Measurements from ENCODE around the gene ATXN7. TPM values are rescaled to one million over a fixed set of nuclear protein-coding genes. Genes with fewer than 3 reads are reported as not detected.

ATXN7 gene
- total and polyA plus RNA-seq, 2 of the 13 experiments (the other 11 are each of a cell fraction or from before 2014, with no cell fraction given), result 13.8 to 20.0 TPM

- no peak for TF ChIP-seq ATF2 (CRISPR knock-in tag; IDR thresholded peaks at IDR 0.05)
- TF ChIP-seq KLF15 (CRISPR knock-in tag; IDR thresholded peaks at IDR 0.05; ENCODE audit: borderline replicate concordance), result no peak
- TF ChIP-seq NR0B2 (CRISPR knock-in tag; IDR thresholded peaks at IDR 0.05), result no peak
- TF ChIP-seq ZBTB26 (CRISPR knock-in tag; IDR thresholded peaks at IDR 0.05; ENCODE audit: borderline replicate concordance), result peak; percentile 22; the same call in 1 of the 2 replicates
- no peak for TF ChIP-seq HNRNPUL1 (IDR thresholded peaks at IDR 0.05; ENCODE audit: low read depth, low read length)
- no peak for TF ChIP-seq ZBTB40 (IDR thresholded peaks at IDR 0.05)
- TF ChIP-seq ZBTB40 (CRISPR knock-in tag; IDR thresholded peaks at IDR 0.05), result no peak
- TF ChIP-seq ZNF414 (CRISPR knock-in tag; IDR thresholded peaks at IDR 0.05), result no peak
- TF ChIP-seq EP300 (IDR thresholded peaks at IDR 0.05; ENCODE audit: low read depth in 2 of 2, low read length in 2 of 2), result no peak
- TF ChIP-seq EP300 (CRISPR knock-in tag; IDR thresholded peaks at IDR 0.05; ENCODE audit: borderline replicate concordance), result no peak; the same call in 1 of the 2 replicates
- no peak for TF ChIP-seq SIN3A (IDR thresholded peaks at IDR 0.05; ENCODE audit: borderline replicate concordance, low read depth, low read length)
Measured at GRCh38 chr3:63864008-63864964, 619 bp downstream of the ATXN7 start (continued).

All from HepG2 (cell line).